Stimulated activated naive CD8-positive, alpha-beta T cell treated with anti-CD3 and anti-CD28 coated beads, Interleukin-15, amount 100 ng/mL, for 72 hours (primary cell): Measurements from ENCODE around the gene RNF208.

Source experiments
- ATAC-seq: fragments of 150-1000 bp; cut with Tn5 transposase; 2 replicates; pipeline ENCODE4 v1.10.0; 2021; ENCODE audit warnings: mild to moderate bottlenecking, moderate library complexity
- DNase-seq, 2 donors: peaks; one replicate each; pipeline ENCODE4 v3.0.0; 2021 to 2022
- H3K27ac Mint-ChIP-seq, 2 donors: one replicate each; pipeline ENCODE4 v1.8.0; 2022; ENCODE audit warnings: mild to moderate bottlenecking in 2 of 2, mixed read lengths in 2 of 2, moderate library complexity in 2 of 2
- H3K27me3 Mint-ChIP-seq: one replicate; pipeline ENCODE4 v1.8.0; 2022; ENCODE audit warnings: mixed read lengths
- H3K4me1 Mint-ChIP-seq: one replicate; pipeline ENCODE4 v1.8.0; 2022; ENCODE audit warnings: mild to moderate bottlenecking, mixed read lengths
- H3K4me3 Mint-ChIP-seq, 2 donors: one replicate each; pipeline ENCODE4 v1.8.0; 2022; ENCODE audit warnings: mild to moderate bottlenecking in 2 of 2, mixed read lengths in 2 of 2, moderate library complexity in 1 of 2
- H3K9me3 Mint-ChIP-seq, 2 donors: one replicate each; pipeline ENCODE4 v1.8.0; 2022; ENCODE audit warnings: mixed read lengths in 2 of 2

The RNF208 gene

DNA sequence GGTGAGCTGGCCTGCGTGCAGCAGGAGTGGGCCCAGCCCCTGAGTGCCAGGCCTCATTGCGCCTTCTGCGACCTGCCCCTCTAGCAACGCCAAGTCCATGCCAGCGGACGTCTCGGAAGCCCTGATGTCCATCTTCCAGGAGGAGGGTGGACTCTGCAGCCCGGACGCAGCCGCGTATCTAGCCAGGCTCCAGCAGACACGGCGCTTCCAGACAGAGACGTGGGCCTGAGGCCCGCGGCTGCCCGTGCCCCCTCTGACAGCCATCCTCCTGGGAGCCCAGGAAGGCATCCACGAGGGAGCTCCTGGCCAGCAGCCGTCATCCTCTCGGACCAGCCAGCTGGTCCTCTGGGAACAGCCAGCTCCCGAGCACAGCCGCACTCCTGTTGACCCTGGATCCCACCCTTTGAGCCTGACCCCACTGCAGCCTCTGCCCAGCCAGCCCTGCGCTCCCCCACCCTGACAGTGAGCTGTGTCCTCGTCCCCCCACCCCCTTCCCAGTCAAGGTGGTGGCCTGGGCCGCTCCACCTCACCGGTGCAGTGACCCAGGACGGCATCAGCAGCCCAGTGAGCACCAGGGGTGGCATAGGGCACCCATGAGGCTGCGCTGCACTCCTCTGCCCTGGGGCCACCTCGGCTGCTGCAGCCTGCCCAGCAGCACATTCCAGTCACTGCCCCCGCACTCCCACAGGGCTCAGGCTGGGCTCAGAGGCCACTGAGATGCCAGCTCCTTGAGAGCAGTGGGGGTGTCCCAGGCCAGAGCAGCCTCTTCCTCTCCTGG is 5.7 kb downstream of the RNF208 start:
- ATAC-seq (no peak), DNase-seq (no peak)
- H3K9me3 Mint-ChIP-seq = no peaks in the 10 kb centered on the region
- H3K4me3 Mint-ChIP-seq = no peak overlapping the region
- H3K27ac Mint-ChIP-seq = no peak overlapping the region
- no peaks in the 10 kb centered on the region for H3K4me1 Mint-ChIP-seq
- no peaks in the 10 kb centered on the region for H3K27me3 Mint-ChIP-seq

DNA sequence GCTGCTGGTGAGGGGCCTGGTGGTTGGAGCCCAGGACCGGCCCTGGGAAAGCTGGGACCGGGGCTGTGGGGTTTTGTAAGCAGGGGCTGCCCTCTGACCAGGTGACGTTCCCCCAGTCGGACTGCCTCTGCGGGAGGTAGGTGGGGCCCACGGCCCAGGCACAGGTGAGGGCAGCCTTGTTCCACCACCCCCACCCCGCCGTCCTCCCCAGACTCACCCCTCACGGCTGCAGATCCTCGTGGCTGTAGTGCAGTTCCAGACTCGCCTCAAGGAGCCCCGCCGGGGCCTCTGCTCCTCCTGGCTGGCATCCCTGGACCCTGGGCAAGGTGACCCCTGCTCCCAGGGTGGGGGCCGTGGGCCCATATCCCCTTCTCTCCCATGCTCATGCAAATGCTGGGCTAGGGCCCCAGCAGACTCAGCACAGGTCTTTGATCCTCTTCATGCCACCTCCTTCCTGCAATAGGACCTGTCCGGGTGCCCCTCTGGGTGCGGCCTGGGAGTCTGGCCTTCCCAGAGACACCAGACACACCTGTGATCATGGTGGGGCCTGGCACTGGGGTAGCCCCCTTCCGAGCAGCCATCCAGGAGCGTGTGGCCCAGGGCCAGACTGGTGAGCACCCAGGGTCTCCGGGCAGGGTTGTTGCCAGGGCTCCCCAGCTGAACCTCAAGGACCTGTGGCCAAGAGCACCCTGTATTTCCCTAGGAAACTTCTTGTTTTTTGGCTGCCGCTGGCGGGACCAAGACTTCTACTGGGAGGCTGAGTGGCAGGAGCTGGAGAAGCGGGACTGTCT is 6.6 kb downstream of the RNF208 start:
- no peak for ATAC-seq
- Mint-ChIP-seq H3K4me1 (no peaks in the 10 kb centered on the region), H3K27ac (peak overlapping the region in 1 of 2 donors; percentile 33), H3K27me3 (no peaks in the 10 kb centered on the region), H3K9me3 (no peaks in the 10 kb centered on the region), H3K4me3 (no peak overlapping the region)
- DNase-seq = no peak

DNA sequence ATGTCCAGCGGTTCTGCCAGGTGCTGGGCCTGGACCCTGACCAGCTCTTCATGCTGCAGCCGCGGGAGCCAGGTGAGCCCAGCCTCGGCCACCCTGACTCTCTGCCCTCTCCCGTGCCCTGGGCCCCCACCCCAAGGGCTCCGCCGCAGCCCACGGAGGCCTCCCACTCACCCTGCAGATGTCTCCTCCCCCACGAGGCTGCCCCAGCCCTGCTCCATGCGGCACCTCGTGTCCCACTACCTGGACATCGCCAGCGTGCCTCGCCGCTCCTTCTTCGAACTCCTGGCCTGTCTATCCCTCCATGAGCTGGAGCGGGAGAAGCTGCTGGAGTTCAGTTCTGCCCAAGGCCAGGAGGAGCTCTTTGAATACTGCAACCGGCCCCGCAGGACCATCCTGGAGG is 7.4 kb downstream of the RNF208 start:
- ATAC-seq = no peak
- Mint-ChIP-seq H3K27ac (no peak overlapping the region), H3K4me3 (no peak overlapping the region), H3K27me3 (no peaks in the 10 kb centered on the region), H3K9me3 (no peaks in the 10 kb centered on the region), H3K4me1 (no peaks in the 10 kb centered on the region)
- DNase-seq = no peak

DNA sequence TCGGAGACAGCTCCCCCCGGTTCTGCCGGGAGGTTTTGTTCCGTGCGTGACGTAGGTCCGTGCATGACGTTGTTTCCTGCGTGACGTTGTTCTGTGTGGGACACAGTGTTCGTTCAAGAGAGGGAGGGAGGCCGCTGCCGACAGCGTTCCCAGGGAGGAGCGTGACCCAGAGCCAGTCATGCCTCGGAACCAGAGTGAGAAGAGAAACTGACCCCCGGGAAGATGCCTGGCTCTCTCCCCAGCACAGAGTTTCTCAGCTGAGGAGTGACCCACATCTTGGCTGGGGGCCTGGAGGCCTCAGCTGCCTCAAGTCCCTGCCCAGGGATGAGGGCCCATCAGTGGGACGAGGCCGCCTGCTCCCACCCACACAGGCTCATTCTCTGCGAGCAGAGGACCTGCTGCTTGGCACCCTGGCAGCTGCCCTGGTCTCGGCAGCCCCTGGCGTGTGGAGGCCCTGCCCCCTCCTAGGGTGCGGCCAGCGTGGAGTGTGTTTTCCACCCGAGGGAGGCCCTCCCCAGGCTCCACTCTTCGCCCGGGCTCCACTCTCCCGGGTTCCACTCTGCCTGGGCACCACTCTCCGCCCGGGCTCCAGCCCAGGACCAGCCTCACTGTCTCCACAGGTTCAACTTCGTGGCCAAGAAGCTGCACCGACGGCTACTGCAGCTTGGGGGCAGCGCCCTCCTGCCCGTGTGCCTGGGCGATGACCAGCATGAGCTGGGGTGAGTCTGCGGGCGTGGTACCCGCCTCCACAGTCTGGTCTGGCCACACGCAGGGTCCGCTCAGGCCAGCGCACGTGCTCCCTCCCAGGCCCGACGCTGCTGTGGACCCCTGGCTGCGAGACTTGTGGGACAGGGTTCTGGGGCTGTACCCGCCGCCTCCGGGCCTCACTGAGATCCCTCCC is 8.6 kb downstream of the RNF208 start:
- Mint-ChIP-seq H3K4me3 (no peak overlapping the region), H3K9me3 (no peaks in the 10 kb centered on the region), H3K27ac (no peak overlapping the region), H3K27me3 (no peaks in the 10 kb centered on the region), H3K4me1 (peaks cover 5% of the 10 kb centered on the region)
- DNase-seq (no peak), ATAC-seq (peak; percentile 32)

GRCh38 chr9:137212520-137212919 is 9.5 kb downstream of the RNF208 start:
- Mint-ChIP-seq H3K4me3 (no peak overlapping the region), H3K4me1 (peaks cover 8% of the 10 kb centered on the region), H3K27me3 (no peaks in the 10 kb centered on the region), H3K27ac (no peak overlapping the region), H3K9me3 (no peaks in the 10 kb centered on the region)
- no peak for DNase-seq
- no peak for ATAC-seq

- Mint-ChIP-seq H3K4me3 (no peak overlapping the region), H3K9me3 (no peaks in the 10 kb centered on the region), H3K4me1 (peaks cover 18% of the 10 kb centered on the region), H3K27me3 (no peaks in the 10 kb centered on the region), H3K27ac (peak overlapping the region in 1 of 2 donors; percentile 7)
- ATAC-seq (peak; percentile 19), DNase-seq (no peak)
Measured at GRCh38 chr9:137211532-137211931, 10.5 kb downstream of the RNF208 start.

DNA sequence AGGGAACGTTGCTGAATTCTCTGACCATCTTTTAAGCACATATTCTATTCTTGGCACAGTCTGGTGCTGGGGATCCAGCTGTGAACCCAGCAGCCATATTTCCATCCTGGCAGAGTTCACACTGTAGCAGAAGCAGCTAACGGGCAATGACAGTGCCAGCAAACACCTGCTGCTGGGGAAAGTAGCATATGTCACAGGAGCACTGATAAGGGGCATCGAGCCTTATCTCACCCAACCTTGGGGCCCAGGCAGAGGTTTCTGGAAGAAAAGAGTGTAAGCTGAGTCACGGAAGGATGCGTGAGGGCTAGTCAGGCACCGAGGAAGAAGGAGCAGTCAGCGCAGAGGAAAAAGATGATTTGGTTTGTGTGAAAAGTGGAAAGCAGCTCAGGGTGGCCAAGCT is 15.4 kb downstream of the RNF208 start:
- DNase-seq (no peak), ATAC-seq (no peak)
- Mint-ChIP-seq H3K27me3 (no peaks in the 10 kb centered on the region), H3K4me3 (peak overlapping the region; percentile 95 to 98), H3K4me1 (peaks cover 60% of the 10 kb centered on the region), H3K9me3 (no peaks in the 10 kb centered on the region), H3K27ac (peak overlapping the region; percentile 96 to 97)

GRCh38 chr9:137205126-137206069 is 16.6 kb downstream of the RNF208 start, which contains the start of the genes NDOR1 and TMEM203:
NDOR1 (plus strand) TSS chr9:137205700; CDS start chr9:137205778, 78 bp downstream.
TMEM203 (minus strand) TSS chr9:137205648; CDS start chr9:137205414, 234 bp downstream.
- DNase-seq (peak; percentile 88 to 92), ATAC-seq (peak; percentile 71)
- Mint-ChIP-seq H3K4me1 (peaks cover 69% of the 10 kb centered on the region), H3K27me3 (no peaks in the 10 kb centered on the region), H3K27ac (peak within 1 kb of the TSS; percentile 96 to 97), H3K9me3 (no peaks in the 10 kb centered on the region), H3K4me3 (peak within 1 kb of the TSS; percentile 95 to 98)

DNA sequence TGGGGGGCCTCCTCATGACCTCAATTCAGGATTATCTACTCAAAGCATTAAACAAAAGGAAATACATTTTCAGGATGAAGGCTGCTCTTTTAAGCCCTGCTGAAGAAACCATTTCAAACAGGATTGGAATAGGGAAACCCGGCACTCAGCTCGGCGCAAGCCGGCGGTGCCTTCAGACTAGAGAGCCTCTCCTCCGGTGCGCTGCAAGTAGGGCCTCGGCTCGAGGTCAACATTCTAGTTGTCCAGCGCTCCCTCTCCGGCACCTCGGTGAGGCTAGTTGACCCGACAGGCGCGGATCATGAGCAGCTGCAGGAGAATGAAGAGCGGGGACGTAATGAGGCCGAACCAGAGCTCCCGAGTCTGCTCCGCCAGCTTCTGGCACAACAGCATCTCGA is 17.3 kb downstream of the RNF208 start:
- H3K4me1 Mint-ChIP-seq = peaks cover 70% of the 10 kb centered on the region
- H3K4me3 Mint-ChIP-seq = peak overlapping the region; percentile 95 to 98
- peak overlapping the region; percentile 92 to 95 for H3K27ac Mint-ChIP-seq
- no peaks in the 10 kb centered on the region for H3K9me3 Mint-ChIP-seq
- no peak for DNase-seq
- peaks cover 1% of the 10 kb centered on the region for H3K27me3 Mint-ChIP-seq
- ATAC-seq = no peak

DNA sequence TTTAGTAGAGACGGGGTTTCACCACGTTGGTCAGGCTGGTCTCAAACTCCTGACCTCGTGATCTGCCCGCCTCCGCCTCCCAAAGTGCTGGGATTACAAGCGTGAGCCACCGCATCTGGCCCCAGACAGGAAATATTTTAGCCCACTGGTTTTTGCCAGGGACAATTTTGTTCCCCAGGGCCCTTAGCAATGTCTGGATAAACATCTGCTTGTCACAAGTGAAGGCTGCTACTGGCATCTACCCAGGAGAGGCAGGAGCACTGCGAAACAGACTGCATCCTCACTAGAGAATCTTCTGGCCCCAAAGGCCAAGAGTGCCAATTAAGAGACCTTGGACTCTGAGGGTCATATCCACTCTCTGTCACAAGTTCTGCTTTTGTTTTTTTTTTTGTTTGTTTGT is 19.1 kb downstream of the RNF208 start:
- Mint-ChIP-seq H3K9me3 (no peaks in the 10 kb centered on the region), H3K4me1 (peaks cover 82% of the 10 kb centered on the region), H3K4me3 (no peak overlapping the region), H3K27me3 (peaks cover 15% of the 10 kb centered on the region), H3K27ac (no peak overlapping the region)
- ATAC-seq (no peak), DNase-seq (no peak)

DNA sequence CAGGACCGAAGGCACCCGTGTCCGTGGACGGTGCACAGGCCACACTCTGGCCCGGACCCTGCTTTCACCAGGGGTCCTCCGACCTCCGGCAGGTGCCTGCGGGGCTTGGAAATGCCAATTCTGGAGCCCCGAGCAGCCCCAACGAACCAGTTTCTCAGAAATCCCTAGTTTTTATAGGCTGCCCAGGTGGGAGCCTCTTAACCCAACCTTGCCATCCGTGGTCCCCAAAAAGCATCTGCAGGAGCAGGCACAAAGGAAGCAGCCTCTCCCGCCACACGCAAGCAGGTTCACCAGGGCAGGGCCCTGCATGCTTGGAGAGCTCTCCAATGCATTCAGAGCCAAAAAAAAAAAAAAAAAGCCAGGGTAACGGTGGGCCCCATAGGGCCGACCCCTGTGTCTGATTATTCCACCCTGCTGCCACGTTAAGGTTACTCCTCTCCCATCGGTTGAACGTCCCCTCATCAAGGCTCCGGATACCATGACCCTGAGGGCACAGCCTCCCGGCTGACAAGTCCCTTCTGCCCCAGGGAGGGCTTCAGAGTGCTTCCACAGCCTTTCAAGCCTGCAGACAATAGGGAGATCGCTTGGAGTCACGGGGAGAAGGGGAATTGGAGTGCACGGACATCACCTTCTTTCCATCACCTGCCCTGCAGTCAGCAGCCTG is 20.7 kb downstream of the RNF208 start:
- no peaks in the 10 kb centered on the region for H3K9me3 Mint-ChIP-seq
- peak overlapping the region; percentile 86 to 89 for H3K4me3 Mint-ChIP-seq
- ATAC-seq = no peak
- peaks cover 15% of the 10 kb centered on the region for H3K27me3 Mint-ChIP-seq
- no peak for DNase-seq
- peaks cover 73% of the 10 kb centered on the region for H3K4me1 Mint-ChIP-seq
- H3K27ac Mint-ChIP-seq = peak overlapping the region; percentile 65 to 82

GRCh38 chr9:137200311-137201204 is 21.5 kb downstream of the RNF208 start, which contains the start of gene TPRN:
TPRN (minus strand) TSS chr9:137200741; CDS start chr9:137200711, 30 bp downstream.
- no peaks in the 10 kb centered on the region for H3K9me3 Mint-ChIP-seq
- H3K27me3 Mint-ChIP-seq = peaks cover 15% of the 10 kb centered on the region
- peak; percentile 96 for ATAC-seq

More at GRCh38 chr9:137200311-137201204, 21.5 kb downstream of the RNF208 start, which contains the start of gene TPRN:
- Mint-ChIP-seq H3K27ac (peak within 1 kb of the TSS; percentile 65 to 82), H3K4me3 (peak within 1 kb of the TSS; percentile 86 to 89), H3K4me1 (peaks cover 65% of the 10 kb centered on the region)
- peak; percentile 97 to 98 for DNase-seq
